ENCODE results near the gene ERBB2.

ERBB2 gene

GRCh38 chr17:39677072-39677471, 22.8 kb upstream of the ERBB2 start:
- DNase-seq (ENCODE audit: low spot score) = no peak
- no peak for TF ChIP-seq CTCF (IDR thresholded peaks at IDR 0.05; ENCODE audit: extremely low read depth, missing control alignments)

GRCh38 chr17:39677542-39678339, 22.1 kb upstream of the ERBB2 start:
- no peak for TF ChIP-seq CTCF (IDR thresholded peaks at IDR 0.05; ENCODE audit: extremely low read depth, missing control alignments)
- no peak for DNase-seq (ENCODE audit: low spot score)

- TF ChIP-seq CTCF (IDR thresholded peaks at IDR 0.05; ENCODE audit: extremely low read depth, missing control alignments) = no peak
- no peak for DNase-seq (ENCODE audit: low spot score)
These were observed 21.3 kb upstream of the ERBB2 start for GRCh38 chr17:39678340-39679116.

GRCh38 chr17:39679521-39680192, 20.2 kb upstream of the ERBB2 start:
- DNase-seq (ENCODE audit: low spot score) = no peak
- no peak for TF ChIP-seq CTCF (IDR thresholded peaks at IDR 0.05; ENCODE audit: extremely low read depth, missing control alignments)

- DNase-seq (ENCODE audit: low spot score) = no peak
These were observed 16.4 kb upstream of the ERBB2 start for GRCh38 chr17:39683295-39683939.

More at GRCh38 chr17:39683295-39683939, 16.4 kb upstream of the ERBB2 start:
- TF ChIP-seq CTCF (IDR thresholded peaks at IDR 0.05; ENCODE audit: extremely low read depth, missing control alignments) = no peak
